ENCODE measurements around the gene OR2F2. TPM values are rescaled to one million over a fixed set of nuclear protein-coding genes. Genes with fewer than 3 reads are reported as not detected.

OR2F2 gene
- not detected for total RNA-seq

DNA sequence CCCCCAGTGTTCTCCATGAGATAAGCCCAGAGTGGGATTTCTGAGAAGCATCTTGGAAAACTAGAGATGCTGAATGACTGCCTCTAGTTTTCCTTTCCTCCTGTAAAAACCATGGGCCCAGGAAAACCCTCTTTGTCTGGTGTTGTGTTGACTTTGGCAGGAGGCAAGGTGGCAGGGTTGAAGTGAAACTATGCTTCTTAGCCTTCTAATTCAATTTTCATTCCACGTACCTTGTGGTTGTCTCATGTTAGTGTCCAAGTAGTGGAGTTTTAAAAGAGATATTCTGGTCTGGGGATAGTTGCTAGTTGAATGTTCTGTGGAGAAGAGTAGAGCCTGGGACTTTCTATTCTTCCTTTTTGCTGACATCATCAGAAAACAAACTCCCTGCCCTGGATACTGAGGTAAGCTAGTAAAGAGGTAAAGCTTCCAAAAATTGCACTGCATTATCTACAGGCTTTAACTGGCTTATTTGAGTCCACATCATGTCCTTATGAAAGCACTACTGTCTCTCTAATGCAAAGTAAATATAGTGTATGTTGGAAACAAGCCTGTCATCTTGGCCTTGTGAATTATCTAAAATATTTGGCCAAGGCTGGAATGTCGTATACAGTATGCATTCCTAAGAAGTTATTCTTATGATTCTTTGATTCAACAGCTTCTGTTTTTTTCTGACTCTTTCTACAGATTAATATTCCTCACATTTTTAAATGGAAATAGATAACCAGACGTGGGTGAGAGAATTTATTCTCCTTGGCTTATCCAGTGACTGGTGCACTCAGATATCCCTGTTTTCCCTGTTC, at the start of gene OR2F2:
TSS of gene OR2F2 (plus strand) at position 708 of the 800 bp plus-strand sequence. CDS start at position 708, 0 bp downstream.
- DNase-seq = no peak
- H3K27ac Mint-ChIP-seq = no peak within 1 kb of the TSS
- CTCF ChIA-PET = no interaction called here
- no peak within 1 kb of the TSS for H3K4me3 Mint-ChIP-seq
- H3K9me3 Mint-ChIP-seq = peaks cover 5% of the 10 kb centered on the region
- peaks cover 14% of the 10 kb centered on the region for H3K27me3 Mint-ChIP-seq (ENCODE audit: low read depth)
- H3K36me3 Mint-ChIP-seq (ENCODE audit: low read depth) = peaks cover 2% of the 10 kb centered on the region
- peaks cover 4% of the 10 kb centered on the region for H3K4me1 Mint-ChIP-seq (ENCODE audit: low read depth)
- intact Hi-C loops (cut with micrococcal nuclease) = no loop called here

DNA sequence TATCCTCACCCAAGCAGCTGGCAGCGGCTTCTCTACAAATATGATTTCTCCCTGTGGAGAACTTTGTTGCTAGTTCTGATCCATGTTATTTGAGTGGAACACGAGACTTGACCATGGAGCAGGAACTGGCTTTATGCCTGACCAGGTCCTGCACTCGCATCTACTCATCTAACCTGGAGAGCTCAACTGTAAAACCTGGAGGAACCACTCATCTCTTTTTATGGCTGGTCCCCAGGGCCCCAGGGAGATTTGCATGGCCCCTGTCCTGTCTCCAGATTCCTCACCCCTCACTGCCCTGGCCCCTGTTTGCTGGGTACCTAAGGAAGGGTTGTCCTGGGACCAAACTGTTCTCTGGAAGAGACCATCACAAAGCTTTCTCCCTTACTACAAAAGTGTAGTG, 49.1 kb upstream of the OR2F2 start:
- CTCF ChIA-PET = no interaction called here
- H3K36me3 Mint-ChIP-seq (ENCODE audit: low read depth) = peaks cover 19% of the 10 kb centered on the region
- H3K4me1 Mint-ChIP-seq (ENCODE audit: low read depth) = peaks cover 16% of the 10 kb centered on the region
- no peak overlapping the region for H3K27ac Mint-ChIP-seq
- peaks cover 33% of the 10 kb centered on the region for H3K27me3 Mint-ChIP-seq (ENCODE audit: low read depth)
- no peak overlapping the region for H3K4me3 Mint-ChIP-seq
- no peak for DNase-seq
- H3K9me3 Mint-ChIP-seq = peaks cover 1% of the 10 kb centered on the region
- intact Hi-C loops (cut with micrococcal nuclease) = no loop called here

DNA sequence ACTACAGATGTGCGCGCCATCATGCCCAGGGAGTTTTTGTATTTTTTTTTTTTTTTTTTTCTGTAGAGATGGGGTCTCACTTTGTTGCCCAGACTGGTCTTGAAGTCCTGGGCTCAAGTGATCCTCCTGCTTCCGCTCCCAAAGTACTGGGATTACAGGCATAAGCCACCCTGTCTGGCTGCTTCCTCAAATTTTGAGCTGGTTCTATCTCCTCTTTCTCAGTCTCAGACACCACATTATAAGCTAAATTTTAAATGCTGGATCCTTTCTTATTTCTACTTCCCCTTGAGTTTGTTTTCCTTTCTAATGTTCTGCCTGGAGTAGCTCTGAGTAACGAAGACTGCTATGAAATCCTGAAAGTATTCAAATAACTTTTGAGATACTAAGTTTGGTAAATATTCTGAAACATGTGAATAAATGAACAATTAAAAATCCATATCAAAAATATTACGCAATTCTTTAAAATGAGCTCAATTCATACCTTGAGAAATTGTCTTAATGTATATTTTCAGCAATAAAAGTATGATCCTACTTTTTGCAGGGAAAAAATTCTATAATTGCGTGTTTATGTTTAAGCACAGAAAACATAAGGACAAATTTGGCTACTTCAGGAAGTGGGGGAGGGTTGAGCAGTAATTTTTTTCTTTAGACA, 48.1 kb upstream of the OR2F2 start:
- Mint-ChIP-seq H3K4me1 (ENCODE audit: low read depth) (peaks cover 16% of the 10 kb centered on the region), H3K27me3 (ENCODE audit: low read depth) (peaks cover 33% of the 10 kb centered on the region), H3K4me3 (no peak overlapping the region), H3K9me3 (peaks cover 5% of the 10 kb centered on the region), H3K27ac (no peak overlapping the region), H3K36me3 (ENCODE audit: low read depth) (peaks cover 22% of the 10 kb centered on the region)
- intact Hi-C loops (cut with micrococcal nuclease) = no loop called here
- no peak for DNase-seq
- CTCF ChIA-PET = interaction anchor here (1.1 kb wide), 1 partner anchor 14 kb away, joined by 4 read pairs; no protein-coding TSS in a partner anchor

GRCh38 chr7:143889068-143889467, 46.0 kb upstream of the OR2F2 start:
- CTCF ChIA-PET = no interaction called here
- H3K9me3 Mint-ChIP-seq = peaks cover 11% of the 10 kb centered on the region
- peaks cover 6% of the 10 kb centered on the region for H3K4me1 Mint-ChIP-seq (ENCODE audit: low read depth)
- H3K4me3 Mint-ChIP-seq = no peak overlapping the region
- peaks cover 20% of the 10 kb centered on the region for H3K27me3 Mint-ChIP-seq (ENCODE audit: low read depth)
- no peak for DNase-seq
- no peak overlapping the region for H3K27ac Mint-ChIP-seq
- peaks cover 25% of the 10 kb centered on the region for H3K36me3 Mint-ChIP-seq (ENCODE audit: low read depth)
- intact Hi-C loops (cut with micrococcal nuclease) = no loop called here

GRCh38 chr7:143890558-143890957, 44.5 kb upstream of the OR2F2 start:
- H3K4me1 Mint-ChIP-seq (ENCODE audit: low read depth) = peaks cover 4% of the 10 kb centered on the region
- CTCF ChIA-PET = no interaction called here
- intact Hi-C loops (cut with micrococcal nuclease) = no loop called here
- peaks cover 13% of the 10 kb centered on the region for H3K27me3 Mint-ChIP-seq (ENCODE audit: low read depth)
- no peak overlapping the region for H3K4me3 Mint-ChIP-seq
- no peak for DNase-seq
- H3K9me3 Mint-ChIP-seq = peaks cover 11% of the 10 kb centered on the region
- no peak overlapping the region for H3K27ac Mint-ChIP-seq
- peaks cover 26% of the 10 kb centered on the region for H3K36me3 Mint-ChIP-seq (ENCODE audit: low read depth)

DNA sequence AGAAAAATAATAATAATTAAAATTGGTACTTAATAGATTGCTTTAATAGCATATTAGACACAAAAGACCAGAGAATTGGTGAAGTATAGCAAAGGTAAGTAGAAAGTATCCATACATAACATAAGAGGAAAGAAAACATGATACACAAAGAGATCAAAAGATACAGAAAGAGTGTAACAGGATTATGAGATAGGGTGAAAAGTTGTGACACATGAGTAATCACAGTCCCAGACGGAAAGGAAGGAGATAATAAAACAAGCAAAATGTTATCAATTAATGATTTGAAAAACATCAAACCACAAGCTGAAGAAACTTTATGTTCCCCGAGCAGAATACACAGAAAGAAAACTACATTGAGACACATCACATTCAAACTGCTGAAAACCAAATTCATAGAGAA, 43.6 kb upstream of the OR2F2 start:
- no peaks in the 10 kb centered on the region for H3K4me1 Mint-ChIP-seq (ENCODE audit: low read depth)

GRCh38 chr7:143892527-143893300, 42.3 kb upstream of the OR2F2 start:
- H3K9me3 Mint-ChIP-seq = peaks cover 11% of the 10 kb centered on the region
- no peak overlapping the region for H3K27ac Mint-ChIP-seq
- CTCF ChIA-PET = interaction anchor here (0.9 kb wide), 1 partner anchor 9 kb away, joined by 5 read pairs; the partner anchor contains the start of gene TCAF1
- peaks cover 26% of the 10 kb centered on the region for H3K36me3 Mint-ChIP-seq (ENCODE audit: low read depth)
- H3K4me1 Mint-ChIP-seq (ENCODE audit: low read depth) = no peaks in the 10 kb centered on the region
- intact Hi-C loops (cut with micrococcal nuclease) = no loop called here
- peaks cover 7% of the 10 kb centered on the region for H3K27me3 Mint-ChIP-seq (ENCODE audit: low read depth)
- DNase-seq = no peak
- H3K4me3 Mint-ChIP-seq = no peak overlapping the region

More for the DNA sequence above, 43.6 kb upstream of the OR2F2 start:
- Mint-ChIP-seq H3K27me3 (ENCODE audit: low read depth) (peaks cover 10% of the 10 kb centered on the region), H3K9me3 (peaks cover 11% of the 10 kb centered on the region), H3K4me3 (no peak overlapping the region), H3K27ac (no peak overlapping the region), H3K36me3 (ENCODE audit: low read depth) (peaks cover 26% of the 10 kb centered on the region)
- intact Hi-C loops (cut with micrococcal nuclease) = no loop called here
- DNase-seq = no peak
- CTCF ChIA-PET = interaction anchor here (0.7 kb wide), 1 partner anchor 546 kb away, joined by 3 read pairs; no protein-coding TSS in a partner anchor

- Mint-ChIP-seq H3K27me3 (ENCODE audit: low read depth) (no peaks in the 10 kb centered on the region), H3K36me3 (ENCODE audit: low read depth) (peaks cover 4% of the 10 kb centered on the region), H3K27ac (no peak overlapping the region), H3K9me3 (peaks cover 6% of the 10 kb centered on the region), H3K4me1 (ENCODE audit: low read depth) (peaks cover 18% of the 10 kb centered on the region), H3K4me3 (no peak overlapping the region)
- intact Hi-C loops (cut with micrococcal nuclease) = no loop called here
- CTCF ChIA-PET = interaction anchor here (0.7 kb wide), 1 partner anchor 55 kb away, joined by 3 read pairs; no protein-coding TSS in a partner anchor
- DNase-seq = no peak
These were observed 38.4 kb upstream of the OR2F2 start for GRCh38 chr7:143896667-143897066.

DNA sequence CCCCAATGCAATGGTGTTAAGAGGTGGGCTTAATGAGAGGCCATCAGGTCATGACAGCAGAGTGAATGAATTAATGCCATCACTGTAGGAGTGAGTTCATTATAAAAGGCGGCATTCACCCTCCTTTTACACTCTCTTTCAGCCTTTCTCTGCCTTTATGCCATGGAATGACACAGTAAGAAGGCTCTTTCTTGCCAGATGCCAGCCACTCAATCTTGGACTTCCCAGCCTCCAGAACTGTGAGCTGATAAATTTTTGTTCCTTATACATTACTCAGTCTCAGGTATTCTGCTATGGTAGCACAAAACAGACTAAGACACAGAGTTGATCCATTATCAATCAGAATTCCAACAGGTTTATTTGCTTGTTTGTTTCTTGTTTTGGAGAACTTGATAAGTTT, 36.2 kb upstream of the OR2F2 start:
- H3K27me3 Mint-ChIP-seq (ENCODE audit: low read depth) = no peaks in the 10 kb centered on the region
- CTCF ChIA-PET = no interaction called here
- no peak overlapping the region for H3K27ac Mint-ChIP-seq

DNA sequence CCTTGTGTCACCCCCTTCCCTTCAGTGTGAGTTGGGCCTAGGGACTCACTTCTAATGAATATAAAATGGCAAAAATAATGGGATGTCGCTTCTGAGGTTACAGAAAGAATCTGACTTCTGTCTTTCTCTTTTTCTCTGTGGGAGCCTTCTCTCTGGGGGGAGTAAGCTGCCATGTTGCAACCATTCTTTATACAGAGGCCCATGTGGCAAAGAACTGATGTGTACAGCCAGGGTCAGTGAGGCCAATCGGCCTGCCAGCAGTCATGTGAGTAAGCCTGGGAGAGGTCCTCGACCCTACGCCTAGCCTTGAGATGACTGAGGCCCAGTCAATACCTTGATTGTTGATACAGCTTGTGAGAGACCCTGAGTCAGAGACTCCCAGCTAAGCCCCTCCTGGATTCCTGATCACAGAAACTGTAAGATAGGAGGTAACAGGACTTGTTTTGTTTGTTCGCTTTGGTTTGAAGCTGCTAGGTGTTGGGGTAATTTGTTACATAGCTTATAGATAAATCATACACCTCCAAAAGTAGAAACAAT, 34.7 kb upstream of the OR2F2 start:
- Mint-ChIP-seq H3K27me3 (ENCODE audit: low read depth) (no peaks in the 10 kb centered on the region), H3K36me3 (ENCODE audit: low read depth) (no peaks in the 10 kb centered on the region), H3K4me1 (ENCODE audit: low read depth) (peaks cover 20% of the 10 kb centered on the region), H3K9me3 (no peaks in the 10 kb centered on the region), H3K27ac (no peak overlapping the region), H3K4me3 (peak overlapping the region; percentile 88)
- DNase-seq = no peak
- CTCF ChIA-PET = interaction anchor here (1.2 to 3.5 kb wide), 3 partner anchors 12 to 227 kb away, joined by 3 to 26 read pairs (median 3); no protein-coding TSS in a partner anchor
- intact Hi-C loops (cut with micrococcal nuclease) = loop anchor here (5.0 kb wide), 2 partner anchors 227 to 408 kb away; no protein-coding TSS in a partner anchor

More for the DNA sequence above, 36.2 kb upstream of the OR2F2 start:
- Mint-ChIP-seq H3K9me3 (no peaks in the 10 kb centered on the region), H3K4me1 (ENCODE audit: low read depth) (peaks cover 20% of the 10 kb centered on the region), H3K4me3 (no peak overlapping the region), H3K36me3 (ENCODE audit: low read depth) (peaks cover 1% of the 10 kb centered on the region)
- no peak for DNase-seq
- intact Hi-C loops (cut with micrococcal nuclease) = no loop called here

GRCh38 chr7:143901332-143901667, 33.7 kb upstream of the OR2F2 start:
- Mint-ChIP-seq H3K9me3 (no peaks in the 10 kb centered on the region), H3K4me1 (ENCODE audit: low read depth) (peaks cover 20% of the 10 kb centered on the region), H3K27ac (peak overlapping the region; percentile 82), H3K36me3 (ENCODE audit: low read depth) (no peaks in the 10 kb centered on the region), H3K27me3 (ENCODE audit: low read depth) (no peaks in the 10 kb centered on the region), H3K4me3 (peak overlapping the region; percentile 88)
- CTCF ChIA-PET = interaction anchor here (0.6 to 3.5 kb wide), 8 partner anchors 8 to 226 kb away, joined by 3 to 26 read pairs (median 4); no protein-coding TSS in a partner anchor
- no peak for DNase-seq
- intact Hi-C loops (cut with micrococcal nuclease) = loop anchor here (1.0 to 5.0 kb wide), 5 partner anchors 9 to 409 kb away; no protein-coding TSS in a partner anchor
